ENCODE data around the gene RABL3.
"Not testable (repeated sequence)": the region's sequence is repeated elsewhere in the genome, so short reads cannot be mapped to it uniquely, and the experiment has no call there.

The RABL3 gene, protein sequence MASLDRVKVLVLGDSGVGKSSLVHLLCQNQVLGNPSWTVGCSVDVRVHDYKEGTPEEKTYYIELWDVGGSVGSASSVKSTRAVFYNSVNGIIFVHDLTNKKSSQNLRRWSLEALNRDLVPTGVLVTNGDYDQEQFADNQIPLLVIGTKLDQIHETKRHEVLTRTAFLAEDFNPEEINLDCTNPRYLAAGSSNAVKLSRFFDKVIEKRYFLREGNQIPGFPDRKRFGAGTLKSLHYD

DNA sequence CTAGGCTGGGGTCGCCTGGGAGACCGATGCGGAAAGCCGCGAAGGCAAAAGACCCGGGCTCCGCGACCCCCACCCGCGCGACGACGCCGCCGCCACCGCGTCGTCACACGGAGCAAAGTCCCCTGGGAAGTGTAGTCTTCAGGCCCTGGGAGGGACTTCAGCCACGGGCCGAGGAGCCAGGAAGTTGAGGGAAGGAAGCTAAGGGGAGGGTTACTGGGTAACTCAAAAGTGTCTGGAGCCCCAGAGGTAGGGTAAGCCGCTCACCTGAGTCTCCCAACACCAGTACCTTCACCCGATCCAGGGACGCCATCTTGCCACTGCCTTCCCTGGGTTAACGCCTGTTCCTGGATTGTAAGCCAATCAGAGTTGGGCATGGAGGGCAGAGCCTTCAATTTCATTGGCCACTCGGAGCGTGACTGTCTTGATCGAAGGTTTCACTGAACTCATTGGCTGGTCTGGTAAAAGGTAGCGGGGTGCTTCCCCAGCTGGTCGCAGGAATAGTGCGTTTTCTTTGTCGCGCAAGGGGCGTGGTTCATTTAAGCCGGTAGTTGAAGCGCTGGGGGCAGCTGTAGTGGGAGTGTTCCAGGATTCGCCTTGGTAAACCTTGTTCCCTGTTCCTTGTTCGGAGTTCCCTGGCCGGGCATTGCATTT, at the start of gene RABL3, which contains the start of gene GTF2E1:
RABL3 (minus strand) TSS at position 319 of the 651 bp plus-strand sequence; CDS start at position 310, 9 bp downstream.
GTF2E1 (plus strand) TSS at position 547 of the 651 bp plus-strand sequence. CDS start 7,809 bp downstream, outside the sequence.
- peak; percentile 100 for DNase-seq

DNA sequence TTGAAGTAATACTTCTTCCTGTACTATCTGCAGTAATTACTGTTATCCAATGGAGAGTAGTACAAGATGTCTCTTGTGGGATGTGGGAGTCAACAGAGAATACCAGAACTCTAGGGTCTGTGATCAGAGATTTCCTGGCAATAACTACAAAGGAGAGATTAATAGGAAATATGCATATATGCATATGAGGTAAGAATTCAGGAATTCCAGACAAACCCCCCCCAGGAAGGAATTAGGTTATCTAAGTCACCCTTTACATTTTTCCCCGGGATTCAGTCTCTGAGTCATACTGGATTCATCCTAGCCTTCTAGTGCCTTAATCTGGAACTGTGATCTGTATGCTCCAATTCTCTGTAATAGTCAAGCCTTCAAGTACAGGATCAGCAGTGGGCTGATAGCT, 49.6 kb upstream of the RABL3 start:
- no peak for DNase-seq

DNA sequence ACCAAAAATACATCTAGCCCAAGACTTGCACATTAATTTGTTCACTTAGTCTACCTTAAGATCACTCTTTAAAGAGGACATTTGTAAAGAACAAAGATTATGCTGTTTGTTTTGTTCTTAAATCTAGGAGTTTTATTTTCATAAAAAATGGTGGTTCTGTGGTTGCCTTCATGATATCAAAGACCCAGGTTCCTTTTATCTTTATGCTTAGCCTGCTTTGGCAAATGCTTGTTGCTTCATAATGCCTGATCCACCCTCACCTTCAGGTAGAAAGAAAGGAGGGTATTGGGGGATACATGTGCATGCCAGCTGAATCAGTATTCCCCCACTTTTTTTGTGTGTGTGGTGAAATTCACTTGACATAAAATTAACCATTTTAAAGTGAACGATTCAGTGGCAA, 48.7 kb upstream of the RABL3 start:
- no peak for DNase-seq

DNA sequence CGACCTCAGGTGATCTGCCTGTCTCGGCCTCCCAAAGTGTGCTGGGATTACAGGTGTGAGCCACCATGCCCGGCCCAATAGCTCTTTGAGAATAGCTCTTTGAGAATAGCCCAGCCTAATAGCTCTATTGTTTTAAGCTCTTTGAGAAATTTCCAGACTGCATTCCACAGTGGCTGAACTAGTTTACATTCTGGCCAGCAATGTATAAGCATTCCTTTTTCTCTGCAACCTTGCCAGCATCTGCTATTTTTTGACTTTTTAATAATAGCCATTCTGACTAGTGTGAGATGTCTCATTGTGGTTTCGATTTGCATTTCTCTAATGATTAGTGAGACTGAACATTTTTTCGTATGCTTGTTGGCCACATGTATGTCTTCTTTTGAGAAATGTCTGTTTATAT, 43.5 kb upstream of the RABL3 start:
- DNase-seq: not testable (repeated sequence)

DNA sequence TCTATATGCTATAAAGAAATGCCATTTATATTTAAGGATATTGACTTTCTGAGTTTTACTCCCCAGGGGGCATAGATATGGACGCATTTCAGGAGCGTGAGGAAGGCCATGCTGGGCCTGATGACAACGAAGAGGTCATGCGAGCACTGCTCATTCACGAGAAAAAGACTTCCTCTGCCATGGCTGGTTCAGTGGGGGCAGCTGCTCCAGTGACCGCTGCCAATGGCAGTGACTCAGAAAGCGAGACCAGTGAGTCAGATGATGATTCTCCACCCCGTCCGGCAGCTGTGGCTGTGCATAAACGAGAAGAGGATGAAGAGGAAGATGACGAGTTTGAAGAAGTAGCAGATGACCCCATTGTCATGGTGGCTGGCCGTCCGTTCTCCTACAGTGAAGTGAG, 38.7 kb upstream of the RABL3 start:
- no peak for DNase-seq

DNA sequence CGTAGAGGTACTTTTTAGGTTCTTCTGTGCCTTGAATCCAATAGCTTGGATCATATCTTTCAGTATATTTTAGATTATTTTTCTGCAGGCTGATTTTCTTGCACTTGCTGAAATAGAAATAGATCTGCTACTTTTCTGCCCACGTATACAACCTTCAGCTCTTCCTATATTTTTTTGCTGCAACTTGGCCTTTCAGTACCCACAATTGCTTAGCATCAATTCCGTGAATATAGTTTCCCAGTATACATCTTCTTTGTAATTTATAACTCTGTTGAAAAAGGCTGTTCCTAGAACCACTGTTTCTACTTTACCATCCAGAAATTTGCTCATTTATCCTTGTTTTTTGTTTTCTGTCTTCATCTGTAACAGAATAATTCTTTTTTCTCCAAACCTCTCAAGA, 36.5 kb upstream of the RABL3 start:
- no peak for DNase-seq

DNA sequence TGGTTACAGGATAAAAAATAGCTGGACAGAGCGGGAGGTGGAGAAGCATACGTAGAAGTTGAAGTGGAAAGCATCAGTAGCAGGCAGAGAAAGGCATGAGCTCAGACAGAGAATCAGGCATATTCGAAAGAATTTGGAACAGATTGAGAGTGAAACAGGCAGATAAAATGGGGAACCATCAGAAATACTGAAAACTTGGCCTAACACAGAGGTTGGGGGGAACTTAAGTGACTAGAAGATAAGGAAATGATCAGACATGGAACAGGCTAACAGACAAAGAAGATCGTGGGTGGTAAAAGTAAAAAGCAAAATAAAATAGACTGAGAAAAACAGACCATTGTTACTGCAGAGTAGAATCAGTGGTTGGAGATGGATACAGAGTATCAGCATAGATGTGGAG, 33.1 kb upstream of the RABL3 start:
- no peak for DNase-seq

DNA sequence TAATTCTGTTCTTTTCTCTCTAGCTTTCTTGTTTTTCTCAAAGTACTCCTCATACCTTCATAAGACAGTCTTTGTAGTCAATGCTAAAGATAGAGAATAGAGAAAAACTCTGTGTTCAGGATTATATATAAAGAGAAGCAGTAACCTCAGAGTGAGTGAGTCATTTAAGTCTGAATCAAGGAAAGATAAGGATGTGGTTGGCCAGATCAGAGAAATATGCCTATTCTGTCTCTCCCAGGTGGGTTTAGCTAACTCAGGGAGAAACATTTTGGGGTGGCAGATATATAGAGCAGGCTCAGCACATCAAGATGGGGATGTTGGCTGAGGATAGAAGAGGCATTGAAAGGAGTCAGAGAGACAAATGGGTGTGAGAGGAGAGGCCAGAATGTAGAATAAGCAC, 31.6 kb upstream of the RABL3 start:
- DNase-seq: no peak

DNA sequence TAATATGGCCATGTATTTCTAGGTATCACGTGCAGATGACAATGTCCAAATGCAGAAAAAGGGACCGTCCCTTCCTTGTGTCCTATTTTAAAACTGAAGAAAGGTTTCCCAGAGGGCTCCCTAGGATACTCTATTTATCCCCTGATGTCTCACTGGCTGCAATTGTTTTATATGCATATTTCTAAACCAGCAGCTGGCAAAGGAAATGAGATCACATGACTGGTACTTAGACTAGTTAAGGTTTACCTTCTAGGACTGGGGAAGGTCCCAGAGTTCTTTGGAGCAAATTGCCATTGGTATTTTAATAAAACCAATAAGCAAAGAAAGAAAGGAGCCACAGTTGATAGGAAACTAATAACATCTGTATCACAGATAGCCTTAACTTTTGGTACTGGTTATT, 29.8 kb upstream of the RABL3 start:
- DNase-seq: no peak

DNA sequence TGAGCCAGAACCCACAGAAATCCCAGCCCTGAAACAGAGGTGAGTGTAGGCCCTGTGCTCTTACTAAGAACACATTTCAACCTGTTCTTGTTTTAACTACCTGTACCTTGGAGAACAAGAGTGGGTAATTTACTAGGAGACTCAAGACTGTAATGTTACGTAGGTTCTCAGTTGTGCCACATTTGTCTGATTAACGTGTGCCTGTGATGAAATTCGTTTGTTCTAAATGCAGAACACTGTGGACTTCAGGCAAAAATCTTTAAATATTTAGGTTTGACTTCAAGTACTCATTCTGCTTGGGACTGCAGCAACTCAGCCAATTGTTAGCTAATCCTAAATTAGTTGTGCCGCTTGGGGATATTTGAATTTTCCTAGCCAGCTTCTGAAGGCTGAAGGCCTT, 28.6 kb upstream of the RABL3 start:
- no peak for DNase-seq

DNA sequence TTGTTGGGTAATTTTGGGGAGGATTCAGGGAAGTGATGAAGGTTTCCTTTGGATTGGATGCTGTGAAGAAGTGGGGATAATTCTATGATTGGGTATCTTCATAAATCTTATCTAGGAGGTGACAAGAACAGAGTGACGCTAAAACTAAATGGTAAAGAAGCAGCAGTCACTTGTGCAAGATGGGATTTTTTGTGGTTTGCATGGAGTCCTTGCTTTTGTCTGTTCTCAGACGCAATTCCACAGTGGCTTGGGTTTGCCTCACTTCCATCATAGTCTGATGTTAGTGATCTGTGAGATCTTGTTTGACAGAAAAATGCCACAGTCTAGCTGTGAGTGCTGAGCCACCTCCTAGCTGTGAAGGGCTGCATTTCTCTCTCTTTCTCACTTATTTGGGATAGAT, 27.1 kb upstream of the RABL3 start:
- no peak for DNase-seq

DNA sequence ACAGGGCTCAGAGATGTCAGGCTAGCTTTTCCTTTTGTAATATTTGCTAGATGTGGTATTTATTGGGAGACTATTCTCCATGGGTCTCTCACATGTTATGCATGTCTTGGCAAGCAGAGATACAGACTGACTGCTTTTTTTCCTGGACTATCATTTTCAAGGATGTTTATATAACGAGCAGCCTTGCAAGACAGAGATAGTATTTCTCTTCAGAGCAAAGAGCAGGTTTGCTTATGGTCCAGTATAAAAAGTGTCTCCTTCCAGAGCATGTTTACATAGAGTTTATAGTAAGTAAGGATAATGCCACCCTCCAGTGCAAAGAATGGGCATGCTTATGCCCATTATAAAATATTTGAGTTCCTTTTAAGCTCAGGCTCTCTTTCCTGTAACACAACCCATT, 24.8 kb upstream of the RABL3 start:
- DNase-seq: no peak

DNA sequence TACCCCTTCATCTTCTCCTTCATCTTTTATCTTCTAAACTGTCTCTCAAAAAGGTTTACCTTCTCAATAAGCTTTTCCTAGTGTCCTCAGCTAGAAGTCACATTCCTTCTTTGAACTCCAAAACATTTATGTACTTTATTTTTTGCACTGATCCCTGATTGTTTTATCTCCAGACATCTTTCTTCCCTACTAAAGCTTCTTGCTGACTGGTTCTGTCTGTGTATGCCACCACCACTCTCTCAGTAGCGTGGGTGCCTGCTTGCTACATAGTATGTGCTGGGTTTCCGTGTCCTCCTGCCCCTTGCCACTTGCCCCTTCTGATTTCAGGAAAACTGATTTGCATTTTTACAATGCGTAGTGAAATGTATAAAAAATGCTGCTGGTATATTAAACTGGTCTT, 24.3 kb upstream of the RABL3 start:
- DNase-seq: no peak

DNA sequence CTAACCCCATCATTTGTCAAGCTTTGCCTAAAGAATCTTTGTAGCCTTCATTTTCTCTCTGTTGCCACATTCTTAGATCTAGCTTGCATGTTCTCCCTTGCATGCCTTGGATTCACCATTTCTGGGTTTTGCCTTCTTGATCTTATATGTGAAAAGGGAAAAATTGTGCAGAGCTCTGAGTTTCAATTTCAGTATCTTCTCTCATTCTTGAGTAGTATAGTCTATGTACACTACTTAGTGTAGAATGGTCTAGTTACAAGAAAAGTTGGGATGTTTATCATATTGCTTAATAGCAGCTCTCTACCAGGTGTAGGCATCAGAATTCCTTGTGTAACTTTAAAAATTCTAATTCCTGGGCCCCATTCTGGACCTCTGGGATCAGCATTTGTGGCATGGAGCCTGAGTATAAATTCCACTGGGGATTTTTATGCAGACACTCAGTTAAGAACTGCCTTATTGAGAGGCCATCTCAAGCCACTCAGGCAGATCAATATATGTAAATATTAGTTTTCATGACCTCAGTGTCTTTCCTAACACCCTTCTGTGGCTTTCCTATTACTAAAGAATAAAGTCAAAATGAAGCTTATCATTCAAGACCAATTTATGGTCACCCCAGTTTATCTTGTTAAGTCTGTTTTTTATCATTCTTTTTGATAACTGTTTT, 23.6 kb upstream of the RABL3 start:
- no peak for DNase-seq

DNA sequence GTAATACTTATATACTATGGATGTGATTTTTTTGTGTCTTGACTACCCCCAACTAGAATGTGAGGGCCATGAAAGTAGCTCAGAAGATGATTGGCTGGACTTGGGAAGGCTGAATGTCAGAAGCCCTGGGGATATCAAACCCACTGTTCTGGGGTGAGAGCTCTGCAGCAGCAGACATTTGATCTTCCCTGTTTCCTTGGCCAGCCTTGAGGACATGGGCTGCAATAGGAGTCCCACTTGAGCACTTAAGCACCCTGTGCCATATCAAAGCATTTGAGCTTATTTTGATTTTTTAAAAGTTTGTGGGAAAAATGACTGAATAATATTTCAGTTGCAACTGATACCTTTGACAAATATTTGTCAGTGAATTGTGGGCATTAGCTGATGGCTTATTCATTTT, 21.9 kb upstream of the RABL3 start:
- no peak for DNase-seq

DNA sequence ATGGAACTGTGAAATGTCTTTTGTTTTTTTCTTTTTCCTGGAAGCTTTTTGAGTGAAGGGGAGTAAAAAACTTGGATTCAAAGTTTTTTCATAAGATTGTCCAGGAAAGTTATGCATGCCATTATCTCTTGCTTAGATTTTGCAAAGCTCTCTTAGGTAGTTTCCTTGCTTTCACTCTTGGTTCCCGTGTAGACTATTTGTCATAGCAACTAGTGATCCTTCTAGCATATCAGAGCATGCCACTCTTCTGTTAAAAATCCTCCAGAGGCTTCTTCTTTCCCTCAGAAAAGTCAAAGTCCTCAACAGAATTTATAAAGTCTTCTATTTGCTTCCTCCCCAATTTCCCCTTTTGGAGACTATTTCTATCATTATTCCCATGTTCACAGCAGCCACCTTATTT, 21.3 kb upstream of the RABL3 start:
- DNase-seq: no peak

DNA sequence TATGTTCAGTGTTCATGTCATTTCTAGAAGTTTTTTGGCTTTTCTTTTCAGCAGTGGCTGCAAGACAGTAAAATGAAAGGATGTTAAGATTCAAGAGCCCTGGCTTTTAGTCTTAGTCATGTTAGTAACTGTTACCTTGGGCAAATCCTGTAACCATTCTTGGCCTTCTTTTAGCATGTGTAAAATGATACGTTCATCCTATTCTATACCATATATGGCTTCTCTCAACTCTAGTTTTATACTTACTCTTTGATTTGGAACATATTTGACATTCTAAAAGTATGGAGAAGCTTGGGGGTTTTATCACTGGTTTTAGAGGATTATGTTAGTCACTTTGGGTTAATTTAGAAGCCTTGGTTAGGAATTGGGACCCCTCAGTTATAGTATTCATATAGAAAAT, 20.3 kb upstream of the RABL3 start:
- DNase-seq: no peak

DNA sequence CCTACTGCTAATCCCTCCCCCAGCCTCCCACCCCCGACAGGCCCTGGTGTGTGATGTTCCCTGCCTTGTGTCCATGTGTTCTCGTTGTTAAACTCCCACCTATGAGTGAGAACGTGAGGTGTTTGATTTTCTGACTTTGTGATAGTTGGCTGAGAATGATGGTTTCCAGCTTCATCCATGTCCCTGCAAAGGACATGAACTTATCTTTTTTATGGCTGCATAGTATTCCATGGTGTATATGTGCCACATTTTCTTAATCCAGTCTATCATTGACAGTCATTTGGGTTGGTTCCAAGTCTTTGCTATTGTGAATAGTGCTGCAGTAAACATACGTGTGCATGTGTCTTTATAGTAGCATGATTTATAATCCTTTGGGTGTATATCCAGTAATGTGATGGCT, 16.2 kb upstream of the RABL3 start:
- not testable (repeated sequence) for DNase-seq

DNA sequence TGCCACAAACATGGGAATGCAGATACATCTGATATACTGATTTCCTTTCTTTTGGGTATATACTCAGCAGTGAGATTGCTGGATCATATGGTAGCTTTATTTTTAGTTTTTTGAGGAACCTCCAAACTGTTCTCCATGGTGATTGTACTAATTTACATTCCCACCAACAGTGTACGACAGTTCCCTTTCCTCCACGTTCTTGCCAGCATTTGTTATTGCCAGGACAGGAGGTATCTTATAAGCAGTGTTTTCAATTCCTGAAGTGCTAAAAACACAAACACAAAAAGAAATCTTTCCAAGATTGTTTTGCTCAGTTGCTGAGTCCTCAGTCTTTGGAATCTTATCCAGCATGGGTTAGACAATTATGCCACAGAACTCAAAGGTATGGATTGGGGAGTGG, 13.7 kb upstream of the RABL3 start:
- DNase-seq: no peak

DNA sequence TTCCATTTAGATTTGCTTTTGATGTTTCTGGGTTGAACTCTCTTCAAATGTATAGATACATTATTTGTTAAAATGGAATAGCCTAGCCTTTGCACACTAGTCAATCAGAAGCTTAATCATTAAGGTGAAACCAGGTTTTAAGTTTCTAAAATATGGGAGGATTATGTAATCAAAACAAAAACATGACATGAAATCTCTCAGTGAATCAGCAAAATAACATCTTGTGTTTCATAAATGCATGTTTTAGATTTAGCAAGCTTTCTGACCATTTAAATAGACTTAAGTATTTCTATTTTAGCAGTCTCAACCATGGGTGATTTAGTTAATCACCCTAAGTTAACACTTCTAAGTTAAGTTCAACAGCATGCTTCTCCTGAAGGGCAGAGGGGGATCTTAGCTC, 11.5 kb upstream of the RABL3 start:
- no peak for DNase-seq

DNA sequence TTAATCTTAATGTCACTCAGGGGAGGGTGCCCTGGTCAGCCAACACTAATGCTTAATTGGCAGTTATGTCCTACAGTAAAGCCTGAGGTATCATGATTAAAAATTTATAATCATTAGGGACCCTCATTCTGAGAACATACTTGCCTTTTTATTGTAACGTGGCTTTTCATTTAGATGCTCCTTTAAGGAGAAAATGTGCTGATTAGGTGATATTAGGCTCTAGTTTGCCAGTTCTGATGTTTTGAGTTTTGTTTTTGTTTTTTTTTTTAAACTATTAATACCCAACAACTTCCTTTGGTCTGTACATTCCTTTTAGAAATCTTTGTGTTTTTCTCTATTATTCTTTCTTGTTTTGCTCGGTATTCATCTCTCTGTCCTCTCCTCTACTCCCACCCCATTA, 10.5 kb upstream of the RABL3 start:
- no peak for DNase-seq

DNA sequence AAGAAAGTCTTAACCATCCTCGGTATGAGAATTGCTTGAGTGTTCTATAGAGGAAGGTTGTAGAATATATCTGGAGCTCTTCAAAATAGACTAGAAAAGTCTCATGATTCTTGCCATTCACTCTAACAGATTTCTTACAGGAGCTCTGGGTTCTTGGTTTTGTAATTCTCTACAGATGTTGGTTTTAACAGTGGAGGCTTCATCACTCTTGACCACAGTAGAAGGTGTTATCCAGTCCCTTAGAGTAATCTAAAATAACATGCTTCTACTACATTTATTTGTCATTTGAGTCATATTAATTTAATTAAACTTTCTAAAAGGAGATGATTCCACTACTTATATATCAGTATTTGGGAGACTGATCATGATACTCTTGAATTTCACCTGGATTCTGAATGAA, 9.9 kb upstream of the RABL3 start:
- no peak for DNase-seq

DNA sequence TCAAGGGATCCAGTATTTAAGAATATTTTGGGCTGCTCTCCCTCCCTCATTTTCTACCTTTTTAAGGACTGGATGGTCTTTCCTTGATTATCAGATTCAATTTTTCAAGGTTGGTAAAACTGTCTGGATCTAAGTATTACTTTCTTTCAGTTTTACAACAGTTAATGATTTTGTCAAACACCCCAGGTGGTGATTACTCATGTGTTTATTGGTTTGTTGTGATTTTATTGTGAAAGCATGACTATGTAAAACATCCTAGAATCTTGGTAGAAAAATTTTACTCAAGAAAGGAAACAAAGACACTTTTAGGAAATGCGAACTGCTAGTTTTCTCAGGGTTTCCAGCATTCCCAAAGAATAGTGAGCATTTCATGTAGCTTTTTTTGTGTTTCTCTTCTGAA, 7.5 kb upstream of the RABL3 start:
- DNase-seq: no peak

DNA sequence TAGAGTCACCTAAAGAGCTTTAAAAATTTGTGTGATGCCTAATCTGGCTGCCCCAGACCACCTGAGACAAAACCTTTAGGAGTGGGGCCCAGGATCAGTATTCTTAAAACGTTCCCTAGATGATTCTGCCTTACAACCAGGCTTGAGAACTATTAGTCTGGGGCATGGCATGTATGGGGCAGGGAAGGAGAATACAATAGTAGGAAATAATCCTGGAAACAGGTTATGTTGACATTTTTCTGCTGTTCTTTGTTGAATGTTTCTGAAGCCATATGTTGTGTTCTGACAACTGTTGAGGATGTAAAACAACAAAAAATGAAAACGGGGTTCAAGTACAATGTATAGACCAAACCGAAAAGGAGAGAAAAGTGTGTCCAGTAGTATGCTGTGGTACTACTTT, 3.1 kb upstream of the RABL3 start:
- no peak for DNase-seq
